ENCODE results near the gene PTPRE.
"Not testable (repeated sequence)": the region's sequence is repeated elsewhere in the genome, so short reads cannot be mapped to it uniquely, and the experiment has no call there.

GRCh38 chr10:127990132-127990788 lies 83.4 kb downstream of the PTPRE start:
- TF ChIP-seq CTCF (IDR thresholded peaks at IDR 0.05; ENCODE audit: low read depth, low read length, poor library complexity, severe bottlenecking); EZH2phosphoT487 (IDR thresholded peaks at IDR 0.05; ENCODE audit: borderline replicate concordance, low read length): not testable (repeated sequence)
